Stimulated activated CD8-positive, alpha-beta memory T cell treated with anti-CD3 and anti-CD28 coated beads, Interleukin-7, amount 100 ng/mL, for 48 hours (primary cell): Measurements from ENCODE around the gene CAV1.
"Not testable (repeated sequence)": the region's sequence is repeated elsewhere in the genome, so short reads cannot be mapped to it uniquely, and the experiment has no call there.

Experiments used
- DNase-seq, 2 donors: peaks; one replicate each; pipeline ENCODE4 v3.0.0-alpha.2; 2020; ENCODE audit warnings: low read depth in 1 of 2; ENCODE audit errors: extremely low read depth in 1 of 2

CAV1 gene, protein sequence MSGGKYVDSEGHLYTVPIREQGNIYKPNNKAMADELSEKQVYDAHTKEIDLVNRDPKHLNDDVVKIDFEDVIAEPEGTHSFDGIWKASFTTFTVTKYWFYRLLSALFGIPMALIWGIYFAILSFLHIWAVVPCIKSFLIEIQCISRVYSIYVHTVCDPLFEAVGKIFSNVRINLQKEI

DNA sequence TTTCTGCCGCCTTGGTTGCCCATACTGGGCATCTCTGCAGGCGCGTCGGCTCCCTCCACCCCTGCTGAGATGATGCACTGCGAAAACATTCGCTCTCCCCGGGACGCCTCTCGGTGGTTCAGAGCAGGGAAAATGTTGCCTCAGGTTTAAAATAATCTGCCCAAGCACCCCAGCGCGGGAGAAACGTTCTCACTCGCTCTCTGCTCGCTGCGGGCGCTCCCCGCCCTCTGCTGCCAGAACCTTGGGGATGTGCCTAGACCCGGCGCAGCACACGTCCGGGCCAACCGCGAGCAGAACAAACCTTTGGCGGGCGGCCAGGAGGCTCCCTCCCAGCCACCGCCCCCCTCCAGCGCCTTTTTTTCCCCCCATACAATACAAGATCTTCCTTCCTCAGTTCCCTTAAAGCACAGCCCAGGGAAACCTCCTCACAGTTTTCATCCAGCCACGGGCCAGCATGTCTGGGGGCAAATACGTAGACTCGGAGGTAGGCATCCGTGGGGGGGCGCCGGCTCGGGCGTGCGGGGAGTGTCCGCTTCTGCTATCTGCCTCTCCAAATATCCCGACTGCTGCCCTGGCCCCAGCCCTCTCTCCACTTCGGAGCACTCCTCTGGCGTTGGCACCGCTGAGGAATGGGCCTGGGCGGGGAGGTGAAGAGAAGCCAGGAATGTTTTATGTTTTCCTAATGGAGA is at the start of gene CAV1:
CAV1 (plus strand) TSS at position 428 of the 689 bp plus-strand sequence; CDS start at position 455, 27 bp downstream.
- no peak for DNase-seq

DNA sequence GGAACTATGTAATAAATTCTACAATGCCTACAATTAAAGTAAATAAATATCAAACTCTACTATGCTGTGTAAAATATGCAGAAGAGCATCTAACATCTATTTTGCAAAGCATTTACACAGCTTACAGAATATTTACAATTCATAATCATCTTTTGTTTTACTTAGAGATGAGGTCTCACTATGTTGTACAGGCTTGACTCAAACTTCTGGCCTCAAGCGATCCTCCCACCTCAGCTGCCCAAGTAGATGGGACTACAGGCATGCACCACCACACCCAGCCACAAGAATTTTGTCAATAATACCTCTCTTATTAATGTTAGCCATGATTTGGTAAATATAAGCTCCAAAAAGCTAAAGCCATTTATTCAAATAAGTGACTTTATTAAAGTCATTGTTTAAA is 47.2 kb upstream of the CAV1 start:
- no peak for DNase-seq

DNA sequence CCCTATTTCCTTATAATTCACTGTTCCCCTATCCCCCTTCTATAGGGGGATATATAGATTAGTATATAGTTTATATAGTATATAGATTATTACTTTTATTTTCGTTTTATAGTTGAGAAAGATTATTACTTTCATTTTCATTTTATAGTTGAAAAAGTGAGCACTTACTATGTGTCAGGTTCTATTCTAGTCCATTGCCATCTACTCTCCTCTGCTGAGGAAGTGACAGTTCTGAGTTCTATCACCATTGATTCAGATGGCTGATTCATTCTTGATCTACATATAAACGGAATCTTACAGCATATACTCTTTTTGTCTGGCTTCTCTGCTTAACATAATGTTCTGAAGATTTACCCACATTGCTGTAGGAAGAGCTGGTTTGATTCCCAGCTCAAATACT is 46.0 kb upstream of the CAV1 start:
- no peak for DNase-seq

DNA sequence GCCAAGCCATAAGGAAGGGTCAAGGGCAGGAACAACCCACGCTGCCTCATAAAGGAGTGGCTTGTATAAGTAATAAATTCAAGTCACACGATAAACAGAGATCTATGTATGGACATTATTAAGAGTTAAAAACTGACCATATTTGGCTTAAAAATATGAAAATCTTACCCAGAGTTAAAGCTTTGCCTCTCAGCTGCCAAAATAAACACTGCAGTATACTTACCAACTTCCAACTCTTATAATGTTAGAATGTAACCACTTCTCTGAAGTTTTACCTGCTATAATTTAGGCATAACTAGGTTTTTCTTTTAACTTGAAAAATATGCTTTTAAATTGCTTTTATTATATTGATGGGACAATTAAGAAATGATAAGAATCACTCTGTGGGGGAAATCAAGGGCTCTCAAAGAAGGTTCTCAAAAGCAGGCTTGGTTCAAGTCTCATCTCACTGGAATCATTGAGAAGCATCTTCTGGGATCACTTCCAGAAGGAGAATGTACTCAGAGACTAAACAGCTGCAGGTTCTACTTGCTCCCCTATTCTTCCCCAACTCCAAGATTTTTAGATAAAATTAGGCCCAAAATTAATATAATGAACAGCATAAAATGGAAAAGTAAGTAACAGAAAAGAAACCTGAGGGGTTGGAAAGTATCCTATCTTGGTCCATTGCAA is 41.4 kb upstream of the CAV1 start:
- no peak for DNase-seq

DNA sequence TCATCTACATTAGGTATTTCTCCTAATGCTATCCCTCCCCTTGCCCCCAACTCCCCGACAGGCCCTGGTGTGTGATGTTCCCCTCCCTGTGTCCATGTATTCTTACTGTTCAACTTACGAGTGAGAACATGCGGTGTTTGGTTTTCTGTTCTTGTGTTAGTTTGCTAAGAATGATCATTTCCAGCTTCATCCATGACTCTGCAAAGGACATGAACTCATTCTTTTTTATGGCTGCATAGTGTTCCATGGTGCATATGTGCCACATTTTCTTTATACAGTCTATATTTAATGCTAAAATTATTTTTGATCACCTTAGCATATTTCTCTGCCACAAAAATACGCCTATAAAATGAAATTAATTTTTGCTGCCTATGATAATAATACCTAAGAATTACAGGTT is 40.4 kb upstream of the CAV1 start:
- DNase-seq = not testable (repeated sequence)

DNA sequence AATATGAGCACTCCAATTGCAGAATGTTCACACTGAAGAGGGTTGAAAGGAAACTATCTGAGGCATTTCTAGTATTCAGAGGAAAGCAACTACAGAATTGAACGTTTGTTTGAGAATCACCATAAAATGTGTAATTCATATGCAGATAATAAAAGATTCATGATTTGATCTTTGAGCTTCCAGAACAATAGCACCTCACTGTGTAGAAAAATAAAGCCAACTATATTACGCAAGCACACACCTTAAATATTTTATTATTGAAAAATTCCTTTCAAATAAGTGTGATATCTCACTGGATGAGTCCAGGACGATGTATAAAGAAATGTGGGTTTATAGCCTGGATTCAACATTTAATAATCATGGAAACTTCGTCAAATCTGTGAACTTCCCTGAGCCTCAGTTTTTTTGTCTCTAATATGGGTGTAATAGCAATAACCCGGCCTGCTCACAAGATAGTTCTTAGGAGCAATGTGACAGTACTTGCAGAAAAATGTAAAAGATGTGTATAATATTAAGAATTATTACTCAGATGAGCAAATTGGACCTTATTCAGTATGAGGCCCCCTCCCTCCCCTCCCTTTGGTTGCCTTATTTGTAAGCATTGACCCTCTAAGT is 36.8 kb upstream of the CAV1 start:
- no peak for DNase-seq

DNA sequence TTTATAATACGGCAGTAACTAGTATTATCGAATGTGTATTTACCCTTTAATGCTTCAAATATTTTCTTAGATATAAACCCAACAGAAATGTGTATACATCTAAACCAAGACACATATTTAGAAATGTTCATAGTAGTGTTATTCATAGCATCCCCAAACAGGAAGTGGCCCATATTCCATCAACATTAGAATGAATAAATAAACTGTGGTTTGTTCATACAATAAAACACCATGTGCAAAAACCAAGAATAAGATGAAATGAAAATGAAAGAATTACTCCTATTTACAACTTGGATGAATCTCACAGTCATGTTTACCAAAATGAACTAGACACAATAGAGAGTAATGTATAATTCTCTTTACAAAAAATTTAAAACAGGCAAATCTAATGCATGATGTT is 34.5 kb upstream of the CAV1 start:
- no peak for DNase-seq

DNA sequence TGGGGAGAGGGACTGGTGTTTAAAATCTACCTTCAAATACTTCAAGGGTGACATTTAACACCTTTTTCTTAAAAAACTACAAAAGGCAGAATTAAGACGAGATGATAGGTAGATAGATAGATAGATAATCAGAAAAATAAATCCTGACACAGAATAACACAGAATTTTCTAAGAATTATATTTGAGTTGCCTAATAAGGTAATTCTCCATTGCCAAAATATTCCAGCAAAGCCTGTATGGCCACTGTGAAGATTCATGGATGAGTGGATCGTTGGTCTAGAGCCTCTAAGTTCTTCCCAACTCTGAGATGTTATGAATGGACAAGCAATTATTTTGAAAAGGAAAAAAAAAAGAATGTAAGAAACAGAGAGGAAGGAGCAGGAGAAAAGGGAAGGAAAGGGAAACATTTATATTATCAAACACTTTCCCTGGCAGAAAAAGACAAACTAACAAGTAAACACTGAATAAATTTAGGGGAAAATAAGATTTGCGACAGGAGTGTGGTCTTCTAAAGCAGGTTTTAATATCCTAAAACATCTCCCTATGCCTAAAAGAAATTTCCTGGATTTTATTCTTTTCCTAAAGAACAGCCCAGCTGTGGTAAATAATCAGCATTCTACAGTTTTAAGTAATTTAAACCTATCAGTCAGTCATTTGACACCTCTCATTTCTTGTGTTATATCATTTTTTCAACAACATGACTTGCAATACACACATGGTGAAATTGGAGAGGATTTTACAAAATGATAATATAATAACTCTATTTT is 32.8 kb upstream of the CAV1 start:
- DNase-seq = no peak

DNA sequence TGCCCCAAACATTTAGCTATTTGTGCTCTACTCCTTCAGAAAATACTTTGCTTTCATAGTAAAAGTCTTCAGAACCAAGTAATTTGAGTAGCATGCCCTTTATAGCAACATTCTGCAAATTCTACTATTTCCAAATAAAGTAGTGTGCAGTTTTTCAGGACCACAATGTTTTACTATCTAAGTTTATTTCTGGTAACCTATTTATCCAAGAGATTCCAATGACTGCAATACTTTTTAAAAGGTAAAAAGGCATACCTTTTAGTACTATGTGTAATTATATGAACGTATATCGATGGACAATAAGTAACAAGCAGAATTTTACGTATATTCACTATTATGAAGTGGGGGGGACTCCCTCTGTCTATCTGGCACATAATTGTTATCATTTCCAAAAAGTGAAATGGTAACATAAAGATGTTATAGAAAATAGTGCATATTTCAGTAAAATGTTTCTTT is 32.2 kb upstream of the CAV1 start:
- DNase-seq = no peak

DNA sequence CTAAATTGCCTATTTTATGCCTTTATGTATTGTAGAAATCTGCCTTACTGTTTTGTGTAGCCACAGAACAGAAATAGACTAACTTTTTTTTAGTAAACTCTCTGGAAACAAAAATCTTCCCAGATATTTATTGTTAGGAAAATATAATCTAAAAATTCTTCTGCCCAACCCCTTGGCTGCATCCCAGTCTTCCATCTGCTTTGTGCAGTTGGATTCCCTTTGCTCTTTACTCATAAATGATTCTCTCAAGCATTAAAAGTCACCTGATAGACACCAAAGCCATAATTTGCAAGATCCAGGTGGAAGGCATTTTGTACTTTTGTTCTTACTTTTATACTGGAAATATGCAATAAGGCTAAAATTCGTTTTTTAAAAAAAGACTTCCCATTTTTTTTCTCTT is 31.4 kb upstream of the CAV1 start:
- DNase-seq = no peak

DNA sequence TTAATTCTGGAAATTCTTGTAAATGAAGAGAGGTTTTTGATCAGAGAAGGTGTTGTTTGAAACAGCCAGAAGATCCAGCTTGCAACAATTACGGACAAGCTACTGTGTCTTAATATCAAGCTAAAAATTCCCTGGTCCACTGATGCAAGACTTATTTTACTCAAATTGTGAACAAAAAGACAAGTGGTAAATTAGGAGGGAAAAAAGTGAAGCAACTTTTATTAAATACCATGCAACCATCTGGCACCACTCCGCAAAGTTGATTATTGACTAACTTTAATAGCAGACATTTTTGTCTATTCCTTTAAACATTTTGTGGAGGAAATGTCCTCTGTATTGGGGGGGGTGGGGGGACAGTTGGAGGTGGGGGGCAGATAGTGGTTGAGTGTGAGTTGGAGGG is 30.4 kb upstream of the CAV1 start:
- DNase-seq = no peak

DNA sequence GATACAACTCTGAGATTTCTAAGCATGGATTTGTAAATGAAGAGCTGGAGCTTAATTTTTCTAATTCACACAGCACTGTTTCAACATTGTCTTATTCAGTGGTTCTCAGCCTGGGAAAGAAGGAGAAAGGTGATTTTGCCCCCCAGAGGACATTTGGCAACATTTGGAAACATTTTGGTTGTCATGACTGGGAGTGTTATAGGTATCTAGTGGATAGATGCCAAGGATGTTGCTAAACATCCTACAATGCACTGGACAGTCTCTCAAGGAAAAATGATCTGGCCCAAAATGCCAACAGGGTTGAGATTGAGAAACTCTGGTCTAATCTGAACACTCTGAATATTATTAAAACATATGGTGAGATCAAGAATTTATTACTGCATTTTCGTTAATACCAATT is 29.1 kb upstream of the CAV1 start:
- DNase-seq = no peak

DNA sequence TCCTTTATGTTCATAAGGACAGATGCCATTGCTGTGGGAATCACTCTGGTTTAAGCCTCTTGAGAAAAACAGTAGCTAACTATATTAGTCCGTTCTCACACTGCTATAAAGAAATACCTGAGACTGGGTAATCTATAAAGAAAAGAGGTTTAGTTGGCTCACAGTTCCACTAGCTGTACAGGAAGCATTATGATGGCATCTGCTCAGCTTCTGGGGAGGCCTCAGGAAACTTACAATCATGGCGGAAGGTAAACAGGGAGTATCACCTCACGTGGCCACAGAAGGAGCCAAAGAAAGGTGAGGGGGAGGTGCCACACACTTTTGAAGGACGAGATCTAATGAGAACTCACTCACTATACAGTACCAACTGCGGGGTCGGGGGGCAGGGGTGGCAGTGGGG is 28.2 kb upstream of the CAV1 start:
- DNase-seq = no peak

DNA sequence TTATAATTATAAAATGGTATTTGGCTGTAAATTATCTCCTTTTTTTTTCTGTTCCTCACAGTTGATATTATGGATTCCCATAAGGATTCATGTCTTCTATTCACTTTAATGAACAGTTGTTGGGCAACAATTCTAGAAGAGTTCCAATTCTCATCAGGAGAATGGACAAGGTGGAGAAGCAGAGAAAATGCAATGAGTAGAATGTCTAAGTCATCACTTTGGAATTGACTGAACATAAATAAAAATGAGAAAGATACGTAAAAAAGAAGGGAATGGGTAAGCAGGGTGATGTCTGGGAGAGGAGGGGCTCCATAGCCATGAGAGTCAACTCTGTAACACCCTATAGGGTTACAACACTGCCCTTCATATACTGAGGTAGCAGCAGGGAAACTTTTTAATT is 27.1 kb upstream of the CAV1 start:
- DNase-seq = no peak

DNA sequence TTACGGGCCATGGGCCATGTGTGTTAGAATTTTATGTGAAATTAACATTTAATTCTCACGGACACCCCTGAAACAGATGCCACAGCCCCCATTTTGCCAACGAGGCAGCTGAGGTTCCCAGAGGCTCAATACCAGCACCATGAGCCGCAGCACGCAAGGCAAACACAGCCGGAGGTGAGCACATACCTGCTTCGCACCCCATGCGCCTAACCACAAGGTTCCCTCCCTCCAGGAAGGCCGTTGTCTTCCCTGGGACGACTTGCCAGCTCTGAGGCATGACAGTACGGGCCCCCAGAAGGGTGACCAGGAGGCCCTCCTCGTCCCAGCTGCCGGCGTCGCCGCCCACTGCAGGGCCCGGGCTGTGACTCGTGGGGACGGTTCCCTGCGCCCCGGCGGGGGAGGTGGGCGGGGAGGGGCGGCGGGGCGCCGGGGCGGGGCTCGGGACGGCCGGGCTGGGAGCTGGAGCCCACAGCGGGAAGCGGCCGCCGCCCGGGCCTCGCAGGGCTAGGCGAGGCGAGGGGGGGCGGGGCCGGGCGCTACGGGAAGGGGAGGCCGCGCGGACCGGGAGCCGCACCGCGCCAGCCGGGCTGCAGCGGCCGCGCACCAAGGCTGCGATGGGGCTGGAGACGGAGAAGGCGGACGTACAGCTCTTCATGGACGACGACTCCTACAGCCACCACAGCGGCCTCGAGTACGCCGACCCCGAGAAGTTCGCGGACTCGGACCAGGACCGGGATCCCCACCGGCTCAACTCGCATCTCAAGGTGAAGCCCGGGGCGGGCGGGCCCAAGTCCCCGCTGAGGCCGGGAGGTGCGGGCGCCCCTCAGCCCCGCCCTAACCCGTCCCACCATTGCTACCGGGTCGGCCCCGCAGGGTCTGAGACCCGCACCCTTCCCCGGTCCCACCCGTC is 25.4 kb upstream of the CAV1 start, which contains the start of gene CAV2:
CAV2 (plus strand) TSS at position 571 of the 910 bp plus-strand sequence; CDS start at position 615, 44 bp downstream.
- DNase-seq = no peak

DNA sequence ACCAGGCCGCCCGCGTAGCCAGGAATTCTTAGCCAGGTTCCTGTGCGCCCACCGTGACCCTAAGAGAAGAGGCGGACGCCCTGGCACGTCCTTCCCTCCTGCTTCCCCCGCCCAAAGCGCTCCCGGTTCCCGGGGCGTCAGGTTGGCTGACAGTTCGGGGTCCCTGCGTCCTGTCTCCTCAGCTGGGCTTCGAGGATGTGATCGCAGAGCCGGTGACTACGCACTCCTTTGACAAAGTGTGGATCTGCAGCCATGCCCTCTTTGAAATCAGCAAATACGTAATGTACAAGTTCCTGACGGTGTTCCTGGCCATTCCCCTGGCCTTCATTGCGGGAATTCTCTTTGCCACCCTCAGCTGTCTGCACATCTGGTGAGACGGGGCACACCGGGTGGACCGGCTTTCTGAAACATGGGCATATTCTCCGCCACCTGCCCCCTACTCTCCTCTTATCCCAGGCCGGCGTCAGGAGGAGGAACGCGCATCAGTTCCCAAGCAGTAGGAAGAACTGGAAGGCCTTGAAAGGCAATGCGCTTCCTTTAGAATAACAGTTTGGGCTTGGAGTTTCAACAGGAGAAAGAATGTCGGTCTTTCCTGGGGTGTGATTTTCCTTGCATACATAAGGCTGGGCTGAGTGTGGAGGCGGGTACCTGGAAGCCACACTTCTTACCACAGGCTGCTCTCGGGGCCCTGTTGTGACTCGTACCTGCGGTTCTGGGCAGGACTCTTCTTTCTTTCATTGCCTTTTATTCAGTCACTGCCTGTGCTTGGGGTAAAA is 24.6 kb upstream of the CAV1 start:
- peak in 1 of 2 donors; percentile 45 for DNase-seq

DNA sequence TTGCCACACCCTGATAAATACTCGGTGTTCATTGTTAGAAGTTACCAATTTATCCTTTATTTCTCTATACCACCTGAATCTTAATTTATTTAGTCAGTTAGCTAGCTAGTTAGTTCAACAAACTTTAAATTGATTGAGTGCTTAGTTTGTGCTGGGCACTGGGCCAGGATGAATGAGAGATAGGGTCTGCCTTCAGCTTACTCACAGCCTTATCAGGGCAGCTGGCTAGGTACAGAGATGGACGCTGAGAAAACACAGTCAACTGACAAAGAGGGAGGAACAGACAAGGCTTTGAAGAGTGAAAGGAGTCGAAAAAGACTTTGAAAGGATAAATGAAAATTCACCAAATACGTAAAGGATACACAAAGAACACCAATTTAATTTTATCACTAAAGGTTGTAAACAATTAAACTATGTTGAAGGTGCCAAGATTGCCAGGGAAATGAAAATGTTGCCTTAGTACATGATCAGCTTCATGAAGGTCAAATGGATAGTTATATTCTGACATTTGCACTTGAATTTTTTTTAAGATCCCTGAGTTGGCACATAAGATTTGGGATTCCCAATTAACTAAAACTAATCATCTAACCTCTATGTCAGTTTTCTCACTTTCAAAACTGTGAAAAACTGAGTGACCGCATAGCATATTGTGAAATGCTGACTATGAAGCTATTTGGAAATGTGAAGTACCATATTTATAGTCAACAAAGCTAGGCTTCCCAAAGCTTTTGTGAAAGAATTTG is 23.2 kb upstream of the CAV1 start:
- no peak for DNase-seq
